Hypothalamus (tissue), 51 donors: Measurements from ENCODE around the gene UBE2L6.
"Not testable (repeated sequence)": the region's sequence is repeated elsewhere in the genome, so short reads cannot be mapped to it uniquely, and the experiment has no call there.

Experiments used
- DNase-seq, 51 donors: peaks; one replicate each; lab custom pipeline; 2025; lab: John Stamatoyannopoulos, UW

UBE2L6 gene

DNA sequence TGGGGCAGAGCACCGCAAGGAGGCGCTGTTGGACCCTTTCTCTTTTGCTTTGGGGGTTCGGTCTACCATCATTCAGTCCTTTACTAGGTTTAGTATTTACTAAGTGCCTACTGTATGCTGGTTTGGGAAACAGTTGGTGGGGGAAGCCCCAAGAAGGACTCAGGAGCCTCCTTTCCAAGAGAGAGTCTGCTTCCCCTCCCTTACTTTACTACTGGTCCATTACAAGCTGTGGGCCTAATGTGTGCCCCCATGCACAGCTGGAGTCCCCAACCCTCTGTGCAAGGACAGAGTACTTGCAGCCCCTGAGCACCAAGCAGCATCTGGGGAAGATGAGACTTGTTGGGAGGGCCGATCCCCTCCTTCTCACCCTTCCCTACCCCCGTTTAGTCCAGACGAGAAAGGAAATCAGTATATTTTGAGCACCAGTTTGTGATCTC is 876 bp upstream of the UBE2L6 start:
- DNase-seq: peak in 17 of 51 donors; percentile 12 to 89 (median 59)

DNA sequence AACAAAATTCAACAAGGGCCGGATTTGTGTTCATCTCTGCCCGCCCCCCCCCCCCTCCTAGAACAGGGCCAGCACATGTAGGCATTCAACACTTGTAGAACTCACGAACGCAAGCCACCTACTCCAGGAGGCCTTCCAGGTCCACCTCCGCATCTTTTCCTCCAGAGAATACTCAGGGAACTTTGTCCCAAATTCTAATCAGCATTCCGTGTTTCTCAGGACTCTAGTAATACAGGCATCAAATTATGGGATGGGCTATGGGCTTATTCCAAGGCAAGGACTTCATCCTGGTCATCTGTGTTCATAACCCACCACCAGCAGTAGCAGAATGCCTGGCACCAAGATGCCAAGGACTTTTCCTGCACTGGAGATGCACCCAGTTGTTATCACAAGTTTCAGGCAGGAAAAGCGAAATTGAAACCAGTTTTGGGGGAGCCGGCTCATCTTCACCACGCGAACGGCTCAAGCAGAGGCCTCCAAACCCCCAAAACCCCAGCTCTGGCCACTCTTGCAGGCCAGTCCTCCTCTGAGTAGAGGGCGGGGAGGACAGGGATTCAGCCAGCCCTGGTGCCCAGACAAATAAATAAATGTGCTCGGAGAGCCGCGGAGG is 462 bp downstream of the UBE2L6 start:
- peak in 5 of 51 donors; percentile 34 to 65 (median 47) for DNase-seq

- peak in 18 of 51 donors; percentile 4 to 62 (median 24) for DNase-seq
These were observed 1.2 kb downstream of the UBE2L6 start for GRCh38 chr11:57566005-57566904.

- no peak for DNase-seq
These were observed 4.9 kb downstream of the UBE2L6 start for GRCh38 chr11:57562596-57562995.

DNA sequence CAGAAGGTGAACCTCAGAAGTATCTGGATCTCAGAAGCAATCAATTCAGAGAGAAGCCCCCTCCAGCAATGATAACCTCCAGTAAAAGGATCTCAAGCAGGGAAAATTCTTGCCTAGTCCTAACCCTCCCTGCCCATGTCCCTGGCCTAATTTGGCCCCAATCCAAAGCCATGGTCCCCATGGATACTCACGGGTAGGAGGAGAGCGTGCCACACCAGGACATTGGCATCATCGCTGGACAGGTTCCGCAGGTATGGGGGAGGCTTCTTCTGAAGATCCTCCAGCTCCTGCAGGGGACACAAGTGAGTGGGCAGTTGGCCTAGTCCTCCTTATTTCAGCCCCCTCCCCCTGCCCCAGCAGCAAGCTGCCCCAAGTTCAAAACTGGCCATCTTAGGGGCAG is 7.3 kb downstream of the UBE2L6 start:
- DNase-seq: no peak

- DNase-seq: no peak
These were observed 11.4 kb downstream of the UBE2L6 start for GRCh38 chr11:57556041-57556440.

GRCh38 chr11:57555393-57555792 is 12.1 kb downstream of the UBE2L6 start:
- no peak for DNase-seq

DNA sequence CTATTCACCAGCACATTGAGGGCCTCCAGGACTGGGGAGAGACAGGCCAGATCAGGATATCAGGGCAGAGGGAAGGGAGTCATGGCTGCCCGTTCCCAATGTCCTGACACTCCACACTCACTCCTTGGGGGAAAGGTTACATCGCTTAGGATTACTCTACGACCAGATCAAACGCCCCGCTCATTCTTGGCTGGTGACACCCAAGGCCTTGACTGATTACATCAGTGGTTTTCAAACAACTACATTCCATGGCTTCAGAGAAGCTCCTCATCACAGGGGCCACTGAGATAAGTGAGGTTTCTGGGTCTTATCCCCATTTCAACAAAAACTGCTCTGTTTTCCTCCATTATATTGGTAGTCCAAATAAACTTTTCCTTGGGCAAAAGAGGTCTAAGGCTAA is 15.0 kb downstream of the UBE2L6 start:
- no peak for DNase-seq

DNA sequence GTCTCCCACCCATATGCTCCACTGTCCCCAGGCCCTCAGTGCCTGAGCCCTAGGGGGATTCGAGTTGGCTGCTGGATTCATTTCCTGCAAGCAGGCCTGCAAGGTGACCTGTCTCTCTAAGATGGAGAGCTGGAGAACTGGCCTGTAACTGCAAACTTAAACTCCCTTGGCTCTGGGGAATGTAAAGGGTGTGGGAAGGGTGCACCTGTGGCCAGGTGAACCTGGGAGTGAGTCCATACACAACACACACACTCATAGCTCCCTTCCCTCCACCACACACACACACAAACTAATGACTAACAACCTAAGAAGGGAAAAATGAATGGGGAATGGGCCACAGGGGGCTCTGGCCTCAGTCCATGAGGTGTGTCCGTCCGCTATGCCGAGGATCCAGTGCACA is 15.5 kb downstream of the UBE2L6 start:
- DNase-seq: no peak

GRCh38 chr11:57549983-57550382 is 17.5 kb downstream of the UBE2L6 start:
- no peak for DNase-seq

DNA sequence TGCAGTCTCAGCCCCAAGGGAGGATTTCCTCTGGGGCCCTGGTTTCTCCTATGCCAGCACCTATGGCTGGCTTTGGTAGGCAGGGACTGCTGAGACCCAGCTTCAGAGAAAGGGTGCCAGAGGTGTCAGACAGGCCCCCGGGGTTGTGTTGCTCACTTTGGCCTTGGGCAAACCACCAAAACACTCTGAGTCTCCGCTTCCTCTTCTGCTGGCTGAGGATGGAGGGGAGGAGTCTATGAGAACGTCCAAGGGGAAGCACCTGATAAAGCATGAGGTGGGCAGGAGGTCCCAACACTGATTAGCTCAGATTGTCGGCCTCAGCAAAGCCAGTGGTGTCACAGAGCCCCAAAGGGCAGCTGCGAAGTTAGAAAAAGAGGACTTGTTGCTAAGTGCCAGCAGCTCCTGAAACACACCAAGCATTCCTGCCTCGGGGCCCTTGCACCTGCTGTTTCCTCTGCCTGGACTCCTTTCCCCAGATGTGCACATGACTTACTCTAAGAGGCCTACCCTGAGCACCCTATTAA is 19.6 kb downstream of the UBE2L6 start:
- DNase-seq: peak in 1 of 51 donors; percentile 4

DNA sequence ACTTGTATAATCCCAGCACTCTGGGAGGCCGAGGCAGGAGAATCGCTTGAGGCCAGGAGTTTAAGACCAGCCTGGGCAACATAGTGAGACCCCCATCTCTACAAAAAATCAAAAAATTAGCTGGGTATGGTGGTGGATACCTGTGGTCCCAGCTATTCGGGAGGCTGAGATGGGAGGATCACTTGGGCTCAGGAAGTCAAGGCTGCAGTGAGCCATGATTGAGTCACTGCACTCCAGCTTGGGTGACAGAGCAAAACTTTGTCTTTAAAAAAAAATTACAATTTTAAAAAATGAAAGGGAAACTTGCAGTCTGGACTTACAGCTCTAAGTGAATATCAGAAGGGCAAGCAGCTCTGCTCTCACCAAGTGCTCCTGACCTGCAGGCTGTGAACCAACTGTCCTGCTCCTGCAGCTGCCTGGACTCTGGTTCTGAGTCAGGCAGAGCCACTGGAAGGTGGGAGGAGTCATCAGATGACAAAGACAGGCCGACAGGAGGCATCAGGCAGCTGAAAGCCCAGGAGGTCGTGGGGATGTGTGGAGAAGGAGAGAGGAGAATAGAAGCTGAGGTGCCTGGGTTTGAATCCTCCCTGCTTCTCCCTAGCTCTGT is 20.5 kb downstream of the UBE2L6 start:
- peak in 1 of 51 donors; percentile 10 for DNase-seq

DNA sequence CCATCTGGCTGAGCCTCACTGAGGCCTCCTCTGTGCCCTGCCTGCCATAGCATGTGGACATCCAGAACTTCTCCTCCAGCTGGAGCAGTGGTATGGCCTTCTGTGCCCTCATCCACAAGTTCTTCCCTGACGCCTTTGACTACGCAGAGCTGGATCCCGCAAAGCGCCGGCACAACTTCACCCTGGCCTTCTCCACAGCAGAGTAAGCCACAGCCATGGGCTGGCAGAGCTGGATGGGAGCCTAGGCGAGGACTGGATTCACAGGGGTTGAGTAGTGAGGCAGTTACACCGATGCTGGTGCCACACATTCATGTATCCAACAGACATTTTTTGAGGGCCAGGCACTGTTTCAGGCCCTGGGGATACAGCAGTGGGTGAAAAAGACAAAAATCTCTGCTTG is 21.0 kb downstream of the UBE2L6 start:
- DNase-seq: no peak

DNA sequence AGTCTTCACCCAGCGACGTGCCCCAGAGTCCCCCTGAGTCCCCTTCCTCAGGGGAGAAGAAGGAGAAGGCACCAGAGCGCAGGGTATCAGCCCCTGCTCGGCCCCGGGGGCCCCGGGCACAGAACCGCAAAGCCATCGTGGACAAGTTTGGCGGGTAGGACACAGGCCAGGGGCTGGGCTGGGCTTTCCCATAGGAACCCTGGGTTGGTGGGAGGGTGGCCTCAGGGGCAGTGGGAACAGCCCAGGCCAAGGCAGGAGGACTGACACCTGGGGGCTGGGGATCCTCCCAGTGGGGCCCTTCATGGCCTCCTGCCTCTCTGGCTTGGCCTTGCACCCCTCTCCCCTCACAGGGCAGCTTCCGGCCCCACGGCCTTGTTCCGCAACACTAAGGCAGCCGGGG is 21.6 kb downstream of the UBE2L6 start:
- no peak for DNase-seq

DNA sequence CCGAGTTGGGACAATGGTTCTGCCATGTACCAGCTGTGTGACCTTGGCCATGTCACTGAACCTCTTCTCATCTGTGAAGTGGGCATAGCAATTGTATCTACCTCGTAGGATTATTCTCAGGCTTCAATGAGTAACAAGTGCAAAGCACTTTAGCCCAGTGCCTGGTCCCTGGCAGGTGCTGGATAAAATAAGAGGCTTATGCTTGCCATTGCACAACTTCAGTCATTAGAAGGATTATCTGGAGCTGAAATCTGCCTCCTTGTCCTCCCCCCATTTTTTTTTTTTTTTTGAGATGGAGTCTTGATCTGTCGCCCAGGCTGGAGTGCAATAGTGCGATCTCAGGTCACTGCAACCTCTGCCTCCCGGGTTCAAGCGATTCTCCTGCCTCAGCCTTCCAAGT is 22.9 kb downstream of the UBE2L6 start:
- no peak for DNase-seq

- DNase-seq: no peak
These were observed 23.9 kb downstream of the UBE2L6 start for GRCh38 chr11:57543593-57543992.

DNA sequence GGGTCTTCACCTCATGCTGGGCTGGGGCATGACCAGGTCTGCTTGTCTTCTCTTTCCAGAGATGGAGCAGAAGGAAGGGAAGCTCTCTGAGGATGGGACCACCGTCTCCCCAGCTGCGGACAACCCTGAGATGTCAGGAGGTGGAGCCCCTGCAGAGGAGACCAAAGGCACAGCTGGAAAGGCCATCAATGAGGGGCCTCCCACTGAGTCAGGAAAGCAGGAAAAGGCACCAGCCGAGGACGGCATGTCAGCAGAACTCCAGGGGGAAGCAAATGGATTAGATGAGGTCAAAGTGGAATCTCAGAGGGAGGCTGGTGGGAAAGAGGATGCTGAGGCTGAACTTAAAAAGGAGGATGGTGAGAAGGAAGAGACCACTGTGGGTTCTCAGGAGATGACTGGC is 24.9 kb downstream of the UBE2L6 start:
- no peak for DNase-seq

GRCh38 chr11:57541169-57541568 is 26.3 kb downstream of the UBE2L6 start:
- no peak for DNase-seq

GRCh38 chr11:57539342-57539741 is 28.1 kb downstream of the UBE2L6 start:
- no peak for DNase-seq

- no peak for DNase-seq
These were observed 30.4 kb downstream of the UBE2L6 start, which contains the start of gene SMTNL1 for GRCh38 chr11:57536947-57537619. SMTNL1 (plus strand) TSS chr11:57537595; CDS start chr11:57542643, 5,048 bp downstream.

DNA sequence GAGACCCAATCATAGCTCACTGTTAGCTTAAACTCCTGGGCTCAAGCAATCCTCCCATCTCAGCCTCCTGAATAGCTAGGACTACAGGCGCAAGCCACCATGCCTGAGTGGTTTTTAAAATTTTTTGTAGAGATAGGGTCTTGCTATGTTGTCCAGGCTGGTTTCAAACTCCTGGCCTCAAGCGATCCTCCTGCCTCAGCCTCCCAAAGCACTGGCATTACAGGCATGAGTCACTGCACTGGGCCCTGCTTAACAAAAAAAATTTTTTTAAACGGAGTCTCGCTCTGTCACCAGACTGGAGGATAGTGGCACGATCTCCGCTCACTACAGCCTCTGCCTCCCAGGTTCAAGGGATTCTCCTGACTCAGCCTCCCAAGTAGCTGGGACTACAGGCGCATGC is 33.0 kb downstream of the UBE2L6 start:
- DNase-seq: not testable (repeated sequence)
